ENCODE measurements around the gene AKAP17A.
"Not testable (repeated sequence)": the region's sequence is repeated elsewhere in the genome, so short reads cannot be mapped to it uniquely, and the experiment has no call there.

AKAP17A gene

GRCh38 chrX:1555370-1555769 is 36.0 kb upstream of the AKAP17A start:
- DNase-seq: no peak
- H3K4me2 ChIP-seq (ENCODE audit: low read depth, low read length): no peak overlapping the region
- H3F3A ChIP-seq (ENCODE audit: insufficient read depth, low read length): no peaks in the 10 kb centered on the region
- no peaks in the 10 kb centered on the region for H3K4me1 ChIP-seq (ENCODE audit: low read length)
- no peaks in the 10 kb centered on the region for H3K27me3 ChIP-seq (replicated peaks; ENCODE audit: insufficient read depth, low read length)
- no peak overlapping the region for H3K4me3 ChIP-seq (ENCODE audit: low read length)
- H3K79me2 ChIP-seq (ENCODE audit: low read length): no peaks in the 10 kb centered on the region
- no peaks in the 10 kb centered on the region for H3K36me3 ChIP-seq (replicated peaks; ENCODE audit: insufficient read depth, low read length)
- no peak overlapping the region for H3K27ac ChIP-seq (ENCODE audit: low read length)
- H3K9me2 ChIP-seq (replicated peaks; ENCODE audit: insufficient read depth, low read length): no peaks in the 10 kb centered on the region
- no peak overlapping the region for H2AFZ ChIP-seq (ENCODE audit: low read length)
- no peaks in the 10 kb centered on the region for H4K20me1 ChIP-seq (ENCODE audit: insufficient read depth, low read length)
- no peak for TF ChIP-seq CTCF (IDR thresholded peaks at IDR 0.05; ENCODE audit: low read length)
- no peak for TF ChIP-seq EZH2phosphoT487 (IDR thresholded peaks at IDR 0.05; ENCODE audit: low read length)
- no peak for TF ChIP-seq EZH2 (optimal IDR thresholded peaks at IDR 0.05; ENCODE audit: low read depth, low read length)
- no peaks in the 10 kb centered on the region for H3K9me3 ChIP-seq (replicated peaks; ENCODE audit: insufficient read depth, low read length)
- no peak overlapping the region for H3K9ac ChIP-seq (ENCODE audit: low read length)

- H3K4me3 ChIP-seq (ENCODE audit: low read length); H3K4me2 ChIP-seq (ENCODE audit: low read depth, low read length); H3F3A ChIP-seq (ENCODE audit: insufficient read depth, low read length); H3K27me3 ChIP-seq (replicated peaks; ENCODE audit: insufficient read depth, low read length); H3K79me2 ChIP-seq (ENCODE audit: low read length); H3K9ac ChIP-seq (ENCODE audit: low read length); H3K27ac ChIP-seq (ENCODE audit: low read length); H4K20me1 ChIP-seq (ENCODE audit: insufficient read depth, low read length); H3K36me3 ChIP-seq (replicated peaks; ENCODE audit: insufficient read depth, low read length); DNase-seq; H3K9me3 ChIP-seq (replicated peaks; ENCODE audit: insufficient read depth, low read length); H3K9me2 ChIP-seq (replicated peaks; ENCODE audit: insufficient read depth, low read length); H3K4me1 ChIP-seq (ENCODE audit: low read length); H2AFZ ChIP-seq (ENCODE audit: low read length): not testable (repeated sequence)
Measured at GRCh38 chrX:1557442-1557841, 34.0 kb upstream of the AKAP17A start.

- H3K4me3 ChIP-seq (ENCODE audit: low read length): no peak overlapping the region
Measured at GRCh38 chrX:1558761-1559468, 32.5 kb upstream of the AKAP17A start.

More at GRCh38 chrX:1558761-1559468, 32.5 kb upstream of the AKAP17A start:
- no peaks in the 10 kb centered on the region for H3K9me3 ChIP-seq (replicated peaks; ENCODE audit: insufficient read depth, low read length)
- H3K36me3 ChIP-seq (replicated peaks; ENCODE audit: insufficient read depth, low read length): no peaks in the 10 kb centered on the region
- H3K4me2 ChIP-seq (ENCODE audit: low read depth, low read length): no peak overlapping the region
- H3F3A ChIP-seq (ENCODE audit: insufficient read depth, low read length): no peaks in the 10 kb centered on the region
- no peak overlapping the region for H2AFZ ChIP-seq (ENCODE audit: low read length)
- H3K79me2 ChIP-seq (ENCODE audit: low read length): no peaks in the 10 kb centered on the region
- H3K9me2 ChIP-seq (replicated peaks; ENCODE audit: insufficient read depth, low read length): no peaks in the 10 kb centered on the region
- no peak for TF ChIP-seq CTCF (IDR thresholded peaks at IDR 0.05; ENCODE audit: low read length)
- TF ChIP-seq EZH2 (optimal IDR thresholded peaks at IDR 0.05; ENCODE audit: low read depth, low read length): no peak
- TF ChIP-seq EZH2phosphoT487 (IDR thresholded peaks at IDR 0.05; ENCODE audit: low read length): no peak
- no peaks in the 10 kb centered on the region for H4K20me1 ChIP-seq (ENCODE audit: insufficient read depth, low read length)
- H3K9ac ChIP-seq (ENCODE audit: low read length): no peak overlapping the region
- no peak overlapping the region for H3K27ac ChIP-seq (ENCODE audit: low read length)
- DNase-seq: no peak
- H3K4me1 ChIP-seq (ENCODE audit: low read length): no peaks in the 10 kb centered on the region
- H3K27me3 ChIP-seq (replicated peaks; ENCODE audit: insufficient read depth, low read length): no peaks in the 10 kb centered on the region
